ENCODE data around the gene ALG8. TPM values are rescaled to one million over a fixed set of nuclear protein-coding genes. Genes with fewer than 3 reads are reported as not detected.
A peak's percentile ranks its signal among the peaks of the same experiment; 100 is the strongest.

The ALG8 gene
- total and polyA plus RNA-seq, 12 donors, result 28.9 to 129 (median 53.3) TPM

DNA sequence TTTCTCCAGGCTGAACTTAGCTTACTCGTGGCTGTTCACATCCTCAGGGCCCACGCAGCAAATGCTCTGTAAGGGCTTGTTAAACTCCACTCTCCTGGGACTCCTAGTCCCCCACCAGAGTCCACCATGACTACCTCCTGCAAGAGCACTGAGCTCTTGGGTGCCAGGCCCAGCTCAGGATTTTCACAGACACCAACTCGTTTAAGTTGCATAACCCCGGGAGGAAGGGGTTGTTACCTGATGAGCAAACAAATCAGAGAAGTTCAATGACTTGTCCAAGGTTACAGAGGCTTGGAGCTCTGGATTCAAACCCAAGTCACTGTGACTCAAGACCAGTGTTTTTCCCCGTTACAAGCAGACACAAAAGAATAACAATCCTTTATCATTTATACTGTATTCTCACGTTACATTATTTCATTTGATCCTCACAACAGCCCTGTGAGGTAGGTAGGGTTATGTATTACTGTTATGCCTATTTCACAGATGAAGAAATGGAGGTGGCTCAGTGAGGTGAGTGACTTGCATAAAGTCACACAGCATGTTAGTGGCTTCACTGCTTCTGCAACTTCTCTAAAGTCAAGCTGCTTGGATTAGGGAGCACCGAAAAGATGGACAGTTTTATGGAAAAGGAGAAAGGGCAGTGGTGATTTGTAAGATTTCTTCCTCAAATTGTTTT, 31.6 kb upstream of the ALG8 start:
- WGBS, 4 donors, result 48 to 65% (median 53%) methylated on average over 7 of the region's 7 CpGs
- Histone ChIP-seq H3K27me3 (no peaks in the 10 kb centered on the region), H3K27ac (peak overlapping the region; percentile 52 to 99 (median 83)), H3K36me3 (replicated peaks in 1 of 2) (peaks cover 0 to 15% of the 10 kb centered on the region in 2 donors), H3K4me1 (replicated peaks in 1 of 2) (peaks cover 15 to 51% of the 10 kb centered on the region in 2 donors), H3K9me3 (replicated peaks in 1 of 3) (no peaks in the 10 kb centered on the region), H3K4me3 (no peak overlapping the region)
- no peak for TF ChIP-seq POLR2A (IDR thresholded peaks at IDR 0.05)
- TF ChIP-seq, protein P1, sequence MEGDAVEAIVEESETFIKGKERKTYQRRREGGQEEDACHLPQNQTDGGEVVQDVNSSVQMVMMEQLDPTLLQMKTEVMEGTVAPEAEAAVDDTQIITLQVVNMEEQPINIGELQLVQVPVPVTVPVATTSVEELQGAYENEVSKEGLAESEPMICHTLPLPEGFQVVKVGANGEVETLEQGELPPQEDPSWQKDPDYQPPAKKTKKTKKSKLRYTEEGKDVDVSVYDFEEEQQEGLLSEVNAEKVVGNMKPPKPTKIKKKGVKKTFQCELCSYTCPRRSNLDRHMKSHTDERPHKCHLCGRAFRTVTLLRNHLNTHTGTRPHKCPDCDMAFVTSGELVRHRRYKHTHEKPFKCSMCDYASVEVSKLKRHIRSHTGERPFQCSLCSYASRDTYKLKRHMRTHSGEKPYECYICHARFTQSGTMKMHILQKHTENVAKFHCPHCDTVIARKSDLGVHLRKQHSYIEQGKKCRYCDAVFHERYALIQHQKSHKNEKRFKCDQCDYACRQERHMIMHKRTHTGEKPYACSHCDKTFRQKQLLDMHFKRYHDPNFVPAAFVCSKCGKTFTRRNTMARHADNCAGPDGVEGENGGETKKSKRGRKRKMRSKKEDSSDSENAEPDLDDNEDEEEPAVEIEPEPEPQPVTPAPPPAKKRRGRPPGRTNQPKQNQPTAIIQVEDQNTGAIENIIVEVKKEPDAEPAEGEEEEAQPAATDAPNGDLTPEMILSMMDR (IDR thresholded peaks at IDR 0.05), result no peak
- DNase-seq, result peak in 3 of 7 donors; percentile 47 to 57 (median 48)
- intact Hi-C loops (cut with DNase I), result no loop called here

DNA sequence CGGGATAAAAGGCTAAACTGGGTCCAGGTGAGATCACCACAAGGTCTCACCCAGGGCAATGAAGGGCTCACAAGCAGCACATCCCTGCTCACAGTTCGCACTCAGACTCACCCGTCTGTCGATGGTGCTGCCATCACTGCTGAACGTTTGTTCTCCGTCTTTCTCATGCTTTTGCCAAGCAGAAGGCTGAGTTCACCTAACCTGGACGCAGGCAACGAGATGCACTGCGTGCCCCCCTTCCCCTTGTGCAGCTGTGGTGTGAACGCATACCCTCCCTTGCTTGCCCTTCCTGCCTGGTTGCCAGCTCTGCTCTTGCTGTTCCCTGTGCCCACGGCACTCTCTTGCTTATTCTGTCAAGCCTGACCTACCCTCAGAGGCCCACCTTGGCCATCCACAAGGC, 31.0 kb upstream of the ALG8 start:
- 87 to 93% (median 91%) methylated on average over 10 to 11 of the region's 11 CpGs for WGBS, 4 donors
- DNase-seq, result no peak
- TF ChIP-seq, protein P1 (IDR thresholded peaks at IDR 0.05), result no peak
- no peak for TF ChIP-seq POLR2A (IDR thresholded peaks at IDR 0.05)
- peaks cover 15 to 51% of the 10 kb centered on the region in 2 donors for H3K4me1 ChIP-seq (replicated peaks in 1 of 2)
- no peaks in the 10 kb centered on the region for H3K9me3 ChIP-seq (replicated peaks in 1 of 3)
- H3K4me3 ChIP-seq, result no peak overlapping the region
- H3K27ac ChIP-seq, result peak overlapping the region; percentile 80 to 99 (median 90)
- H3K27me3 ChIP-seq, result no peaks in the 10 kb centered on the region
- peaks cover 0 to 15% of the 10 kb centered on the region in 2 donors for H3K36me3 ChIP-seq (replicated peaks in 1 of 2)
- intact Hi-C loops (cut with DNase I), result no loop called here

DNA sequence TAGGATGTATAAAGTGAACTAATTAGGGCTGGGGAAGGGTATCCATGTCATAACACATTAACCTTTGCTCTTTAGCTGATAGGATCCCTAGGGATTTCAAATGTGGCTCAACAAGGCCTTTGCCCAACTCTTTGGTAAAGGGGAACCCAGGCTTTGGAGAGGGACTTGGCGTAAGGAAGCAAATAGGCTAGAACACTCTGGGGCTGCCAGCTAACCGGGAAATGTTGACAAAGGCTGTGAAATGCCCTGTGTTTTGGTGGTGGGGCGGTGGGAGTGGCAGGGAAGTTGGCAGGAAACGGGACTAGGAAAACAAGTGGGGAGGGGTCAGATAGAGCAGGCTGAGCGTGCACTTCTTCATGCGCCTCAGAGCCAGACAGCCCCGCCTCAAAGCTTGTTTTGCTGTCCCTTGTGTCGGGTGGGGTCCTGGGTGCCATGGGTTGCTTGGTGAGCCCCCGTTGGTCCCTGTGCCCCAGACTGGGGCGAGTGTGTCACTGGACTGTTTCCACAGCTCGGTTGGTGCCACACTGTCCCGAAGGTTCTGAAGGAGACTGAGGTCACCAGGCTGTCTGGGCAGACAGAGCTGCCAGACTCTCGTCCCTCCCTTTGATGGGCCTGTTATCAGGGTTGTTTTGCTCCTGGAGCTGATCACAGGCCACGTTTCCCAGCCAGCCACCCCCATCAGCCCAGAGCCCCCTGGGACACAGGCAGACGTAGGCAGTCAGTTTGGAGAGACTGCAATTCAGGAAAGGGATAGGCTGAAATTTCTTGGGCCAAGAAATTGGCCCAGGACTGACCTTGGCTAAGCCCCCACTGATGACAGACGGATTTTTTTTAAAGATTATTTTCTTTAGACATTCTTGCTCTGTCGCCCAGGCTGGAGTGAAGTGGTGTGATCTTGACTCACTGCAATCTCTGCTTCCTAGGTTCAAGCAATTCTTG, 29.4 kb upstream of the ALG8 start:
- intact Hi-C loops (cut with DNase I), result no loop called here
- peak overlapping the region in 1 of 4 donors; percentile 19 for H3K4me3 ChIP-seq
- H3K9me3 ChIP-seq (replicated peaks in 1 of 3), result no peaks in the 10 kb centered on the region
- H3K4me1 ChIP-seq (replicated peaks in 1 of 2), result peaks cover 20 to 58% of the 10 kb centered on the region in 2 donors
- H3K27ac ChIP-seq, result peak overlapping the region; percentile 80 to 99 (median 90)
- TF ChIP-seq POLR2A (IDR thresholded peaks at IDR 0.05), result peak; percentile 19 to 70
- TF ChIP-seq, protein P1 (IDR thresholded peaks at IDR 0.05), result no peak
- WGBS, 4 donors, result 38 to 47% (median 40%) methylated on average over 17 of the region's 17 CpGs
- no peaks in the 10 kb centered on the region for H3K27me3 ChIP-seq
- DNase-seq, result peak; percentile 76 to 95 (median 91)
- peaks cover 0 to 9% of the 10 kb centered on the region in 2 donors for H3K36me3 ChIP-seq (replicated peaks in 1 of 2)

DNA sequence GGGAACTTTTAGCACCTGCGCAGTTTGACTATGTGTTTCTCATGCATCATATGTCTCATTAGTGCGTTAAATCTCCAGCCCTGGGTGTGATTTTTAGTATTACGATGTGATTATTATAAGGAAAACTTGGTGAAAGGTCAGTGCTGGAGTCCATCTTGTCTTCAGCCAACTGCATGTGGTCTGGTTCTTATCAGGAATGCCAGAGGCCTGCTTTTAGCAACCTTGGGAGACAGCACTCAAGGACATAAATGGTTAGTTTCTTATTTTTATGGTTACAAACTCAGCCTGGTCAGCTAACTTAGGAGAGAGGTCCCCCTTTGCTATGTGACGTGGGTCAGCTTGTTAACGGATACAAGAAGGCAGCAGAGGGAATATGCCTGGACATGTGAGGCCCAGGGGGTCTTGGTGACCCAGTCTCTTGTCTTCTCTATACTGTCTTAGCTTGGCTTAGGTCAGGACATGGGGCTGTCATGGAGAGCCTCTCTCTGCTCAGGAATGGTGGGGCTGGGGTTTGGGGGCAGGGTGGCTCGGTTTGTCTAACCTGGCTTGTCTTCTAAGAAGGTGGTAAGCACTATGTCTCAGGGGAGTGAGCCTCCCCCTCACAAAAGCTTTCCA, 27.5 kb upstream of the ALG8 start:
- DNase-seq, result no peak
- H3K4me1 ChIP-seq (replicated peaks in 1 of 2), result peaks cover 26 to 56% of the 10 kb centered on the region in 2 donors
- 83 to 90% (median 85%) methylated on average over 6 of the region's 6 CpGs for WGBS, 4 donors
- no peaks in the 10 kb centered on the region for H3K36me3 ChIP-seq (replicated peaks in 1 of 2)
- TF ChIP-seq, protein P1 (IDR thresholded peaks at IDR 0.05), result no peak
- no peak for TF ChIP-seq POLR2A (IDR thresholded peaks at IDR 0.05)
- H3K9me3 ChIP-seq (replicated peaks in 1 of 3), result no peaks in the 10 kb centered on the region
- no peaks in the 10 kb centered on the region for H3K27me3 ChIP-seq
- peak overlapping the region in 4 of 5 donors; percentile 3 to 45 (median 27) for H3K27ac ChIP-seq
- H3K4me3 ChIP-seq, result no peak overlapping the region
- intact Hi-C loops (cut with DNase I), result no loop called here

Data from adrenal gland (tissue), 12 donors.